ENCODE results near the gene GRIA1.

Gene GRIA1

DNA sequence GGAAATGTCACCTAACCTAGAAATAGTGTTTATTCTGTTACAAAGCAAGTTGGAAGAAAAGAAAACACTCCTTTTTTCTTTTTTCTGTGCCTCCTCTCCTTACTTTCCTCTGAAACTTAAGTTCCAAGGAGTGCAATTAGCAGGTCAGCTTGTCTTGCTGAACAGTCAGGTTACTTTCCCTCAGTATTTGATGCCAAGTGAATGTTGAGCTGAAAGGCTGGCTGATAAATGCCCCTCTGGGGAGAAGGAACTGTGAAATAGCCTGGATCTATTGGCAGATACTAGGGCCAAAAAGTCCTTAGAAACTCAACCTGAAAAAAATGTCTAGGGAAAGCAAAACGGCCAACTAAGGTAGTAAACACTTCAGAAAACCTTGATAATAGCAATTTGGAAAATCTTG, 43.6 kb downstream of the GRIA1 start:
- H3K27ac ChIP-seq = peak overlapping the region in 1 of 2 donors; percentile 20
- H3K27me3 ChIP-seq = no peaks in the 10 kb centered on the region
- TF ChIP-seq, protein P1, sequence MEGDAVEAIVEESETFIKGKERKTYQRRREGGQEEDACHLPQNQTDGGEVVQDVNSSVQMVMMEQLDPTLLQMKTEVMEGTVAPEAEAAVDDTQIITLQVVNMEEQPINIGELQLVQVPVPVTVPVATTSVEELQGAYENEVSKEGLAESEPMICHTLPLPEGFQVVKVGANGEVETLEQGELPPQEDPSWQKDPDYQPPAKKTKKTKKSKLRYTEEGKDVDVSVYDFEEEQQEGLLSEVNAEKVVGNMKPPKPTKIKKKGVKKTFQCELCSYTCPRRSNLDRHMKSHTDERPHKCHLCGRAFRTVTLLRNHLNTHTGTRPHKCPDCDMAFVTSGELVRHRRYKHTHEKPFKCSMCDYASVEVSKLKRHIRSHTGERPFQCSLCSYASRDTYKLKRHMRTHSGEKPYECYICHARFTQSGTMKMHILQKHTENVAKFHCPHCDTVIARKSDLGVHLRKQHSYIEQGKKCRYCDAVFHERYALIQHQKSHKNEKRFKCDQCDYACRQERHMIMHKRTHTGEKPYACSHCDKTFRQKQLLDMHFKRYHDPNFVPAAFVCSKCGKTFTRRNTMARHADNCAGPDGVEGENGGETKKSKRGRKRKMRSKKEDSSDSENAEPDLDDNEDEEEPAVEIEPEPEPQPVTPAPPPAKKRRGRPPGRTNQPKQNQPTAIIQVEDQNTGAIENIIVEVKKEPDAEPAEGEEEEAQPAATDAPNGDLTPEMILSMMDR (IDR thresholded peaks at IDR 0.05) = no peak
- DNase-seq = no peak
- intact Hi-C loops (cut with DNase I; ENCODE audit: low total_unique reads) = no loop called here
- H3K9me3 ChIP-seq = no peaks in the 10 kb centered on the region
- no peaks in the 10 kb centered on the region for H3K36me3 ChIP-seq
- H3K4me3 ChIP-seq = no peak overlapping the region
- peaks cover 0 to 19% (median 12%) of the 10 kb centered on the region in 4 donors for H3K4me1 ChIP-seq

GRCh38 chr5:153537207-153537606, 46.7 kb downstream of the GRIA1 start:
- TF ChIP-seq, protein P1 (IDR thresholded peaks at IDR 0.05) = no peak
- Histone ChIP-seq H3K4me1 (peaks cover 0 to 19% (median 12%) of the 10 kb centered on the region in 4 donors), H3K27ac (no peak overlapping the region), H3K4me3 (no peak overlapping the region), H3K36me3 (no peaks in the 10 kb centered on the region), H3K9me3 (no peaks in the 10 kb centered on the region), H3K27me3 (no peaks in the 10 kb centered on the region)
- intact Hi-C loops (cut with DNase I; ENCODE audit: low total_unique reads) = no loop called here
- DNase-seq = no peak

DNA sequence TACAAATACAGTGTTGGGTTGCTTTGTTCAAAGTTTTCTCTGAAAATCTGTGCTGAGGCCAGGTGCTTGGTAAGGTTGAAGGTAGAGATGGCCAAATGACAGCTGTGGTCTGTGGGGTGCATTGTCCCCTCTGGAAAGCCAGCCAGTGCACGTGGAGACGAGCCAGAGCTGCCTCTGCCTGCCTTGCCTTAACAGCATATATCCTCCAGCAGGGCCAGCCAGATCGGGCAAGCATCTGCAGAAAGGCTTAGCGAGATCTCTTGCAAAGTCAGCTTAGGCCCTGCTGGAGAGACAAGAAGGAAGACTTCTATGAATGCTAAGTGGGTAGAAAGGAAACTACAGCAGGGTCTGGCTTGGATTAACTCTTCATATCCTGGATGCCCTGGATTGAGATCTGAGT, 49.5 kb downstream of the GRIA1 start:
- Histone ChIP-seq H3K9me3 (no peaks in the 10 kb centered on the region), H3K27ac (no peak overlapping the region), H3K27me3 (no peaks in the 10 kb centered on the region), H3K4me3 (no peak overlapping the region), H3K36me3 (no peaks in the 10 kb centered on the region), H3K4me1 (no peaks in the 10 kb centered on the region)
- intact Hi-C loops (cut with DNase I; ENCODE audit: low total_unique reads) = no loop called here
- no peak for DNase-seq
- TF ChIP-seq, protein P1 (IDR thresholded peaks at IDR 0.05) = no peak

- intact Hi-C loops (cut with DNase I; ENCODE audit: low total_unique reads) = no loop called here
- Histone ChIP-seq H3K36me3 (no peaks in the 10 kb centered on the region), H3K4me3 (no peak overlapping the region), H3K9me3 (no peaks in the 10 kb centered on the region), H3K27me3 (no peaks in the 10 kb centered on the region), H3K4me1 (no peaks in the 10 kb centered on the region), H3K27ac (no peak overlapping the region)
- no peak for DNase-seq
- TF ChIP-seq, protein P1 (IDR thresholded peaks at IDR 0.05) = no peak
Measured at GRCh38 chr5:153542536-153542935, 52.1 kb downstream of the GRIA1 start.

DNA sequence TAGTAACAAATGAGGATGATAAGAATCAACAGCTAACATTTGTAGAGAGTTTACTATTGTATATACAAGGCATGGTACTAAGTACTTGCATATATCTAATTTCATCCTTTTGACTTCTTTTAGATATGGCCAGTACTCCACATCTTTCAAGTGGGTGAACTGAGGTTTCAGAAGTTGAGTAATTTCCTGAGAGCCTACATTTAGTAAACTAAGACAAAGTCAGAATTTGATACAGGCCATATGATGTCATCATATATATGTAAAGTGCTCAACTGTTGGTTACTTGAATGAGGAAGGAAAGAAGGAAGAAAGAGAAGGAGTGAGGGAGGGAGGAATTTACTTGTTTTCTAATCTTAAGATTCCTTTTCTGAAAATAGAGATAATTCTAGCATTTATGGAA, 52.8 kb downstream of the GRIA1 start:
- Histone ChIP-seq H3K4me3 (no peak overlapping the region), H3K4me1 (no peaks in the 10 kb centered on the region), H3K27ac (no peak overlapping the region), H3K27me3 (no peaks in the 10 kb centered on the region), H3K36me3 (no peaks in the 10 kb centered on the region), H3K9me3 (no peaks in the 10 kb centered on the region)
- TF ChIP-seq, protein P1 (IDR thresholded peaks at IDR 0.05) = no peak
- intact Hi-C loops (cut with DNase I; ENCODE audit: low total_unique reads) = no loop called here
- no peak for DNase-seq

- Histone ChIP-seq H3K4me1 (no peaks in the 10 kb centered on the region), H3K27me3 (no peaks in the 10 kb centered on the region), H3K4me3 (no peak overlapping the region), H3K27ac (no peak overlapping the region), H3K36me3 (no peaks in the 10 kb centered on the region), H3K9me3 (no peaks in the 10 kb centered on the region)
- TF ChIP-seq, protein P1 (IDR thresholded peaks at IDR 0.05) = no peak
- intact Hi-C loops (cut with DNase I; ENCODE audit: low total_unique reads) = no loop called here
- no peak for DNase-seq
Measured at GRCh38 chr5:153543959-153544470, 53.5 kb downstream of the GRIA1 start.
